PC-9 (cell line): ENCODE results near the gene PCMT1.

Source experiments
- EZH2 ChIP-seq: fragments of 200-600 bp; sonication (generic); IDR thresholded peaks from 2 replicates; pipeline ENCODE4 v1.8.0; 2017; ENCODE audit warnings: antibody characterized with exemption, low read depth
- TF ChIP-seq, protein P1 (sequence below): fragments of 200-600 bp; sonication (generic); conservative IDR thresholded peaks from 2 replicates; pipeline ENCODE4 v1.6.1; 2017; ENCODE audit warnings: mixed run types, antibody characterized with exemption, mild to moderate bottlenecking, moderate library complexity

GRCh38 chr6:149859368-149859767 is 109.8 kb downstream of the PCMT1 start:
- TF ChIP-seq, protein P1, sequence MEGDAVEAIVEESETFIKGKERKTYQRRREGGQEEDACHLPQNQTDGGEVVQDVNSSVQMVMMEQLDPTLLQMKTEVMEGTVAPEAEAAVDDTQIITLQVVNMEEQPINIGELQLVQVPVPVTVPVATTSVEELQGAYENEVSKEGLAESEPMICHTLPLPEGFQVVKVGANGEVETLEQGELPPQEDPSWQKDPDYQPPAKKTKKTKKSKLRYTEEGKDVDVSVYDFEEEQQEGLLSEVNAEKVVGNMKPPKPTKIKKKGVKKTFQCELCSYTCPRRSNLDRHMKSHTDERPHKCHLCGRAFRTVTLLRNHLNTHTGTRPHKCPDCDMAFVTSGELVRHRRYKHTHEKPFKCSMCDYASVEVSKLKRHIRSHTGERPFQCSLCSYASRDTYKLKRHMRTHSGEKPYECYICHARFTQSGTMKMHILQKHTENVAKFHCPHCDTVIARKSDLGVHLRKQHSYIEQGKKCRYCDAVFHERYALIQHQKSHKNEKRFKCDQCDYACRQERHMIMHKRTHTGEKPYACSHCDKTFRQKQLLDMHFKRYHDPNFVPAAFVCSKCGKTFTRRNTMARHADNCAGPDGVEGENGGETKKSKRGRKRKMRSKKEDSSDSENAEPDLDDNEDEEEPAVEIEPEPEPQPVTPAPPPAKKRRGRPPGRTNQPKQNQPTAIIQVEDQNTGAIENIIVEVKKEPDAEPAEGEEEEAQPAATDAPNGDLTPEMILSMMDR, result no peak
- no peak for TF ChIP-seq EZH2
